Endothelial cell of umbilical vein (primary cell): Measurements from ENCODE around the gene KCNJ16. TPM values are rescaled to one million over a fixed set of nuclear protein-coding genes. Genes with fewer than 3 reads are reported as not detected.

Experiments used
- BruUV-seq: library from RNA; stranded (reverse); fragments of 400-500 nt; replicated peaks from 2 replicates; lab custom pipeline; 2021; lab: Mats Ljungman, UMichigan
- CTCF ChIA-PET: fragments of 300-600, 350-600 bp; sonication (Branson Sonifier 250); formaldehyde crosslinking; loops from one replicate; lab custom pipeline; 2021; ENCODE audit warnings: antibody characterized with exemption, inconsistent platforms; lab: Charles Lee
- POLR2A ChIA-PET: fragments of 300-600, 350-600 bp; sonication (Branson Sonifier 250); formaldehyde crosslinking; loops from one replicate; lab custom pipeline; 2021; ENCODE audit warnings: antibody characterized with exemption, inconsistent platforms; lab: Charles Lee
- DNase-seq: peaks from one replicate; pipeline ENCODE4 v3.0.0-alpha.2; 2011; ENCODE audit warnings: low read depth, low spot score
- FAIRE-seq: peaks from 2 replicates; lab custom pipeline; 2011; peaks lifted over from hg19 to GRCh38; lab: Jason Lieb, UNC
- H2AFZ ChIP-seq: 2 replicates; pipeline ENCODE4 v1.6.0; 2012; ENCODE audit warnings: low read depth, low read length, control low read depth, inconsistent platforms
- H3K27ac ChIP-seq: 2 replicates; pipeline ENCODE4 v1.5.1; 2011; ENCODE audit warnings: low read depth, mild to moderate bottlenecking, control low read depth, low read length, moderate library complexity; ENCODE audit not compliant: insufficient read depth
- H3K27me3 ChIP-seq, 2 experiments: 2 replicates each; pipeline versions ENCODE4 v1.6.0 to v1.6.1; 2011; ENCODE audit warnings: low read length in 2 of 2, mixed read lengths in 1 of 2; ENCODE audit not compliant: control insufficient read depth in 2 of 2, insufficient read depth in 2 of 2
- H3K36me3 ChIP-seq, 2 experiments: 2 replicates in 1 of 2; 3 replicates in 1 of 2; pipeline ENCODE4 v1.5.1; 2011; ENCODE audit warnings: low read length in 2 of 2, mild to moderate bottlenecking in 1 of 2, moderate library complexity in 1 of 2; ENCODE audit not compliant: control insufficient read depth in 2 of 2, insufficient read depth in 2 of 2; ENCODE audit errors: extremely low read depth in 1 of 2
- H3K4me1 ChIP-seq: 3 replicates; pipeline ENCODE4 v1.5.1; 2011; ENCODE audit warnings: mild to moderate bottlenecking, low read length; ENCODE audit not compliant: control insufficient read depth, insufficient read depth; ENCODE audit errors: extremely low read depth
- H3K4me2 ChIP-seq: 2 replicates; pipeline ENCODE4 v1.6.1; 2011; ENCODE audit warnings: low read length, control low read depth, mixed read lengths; ENCODE audit not compliant: insufficient read depth
- H3K4me3 ChIP-seq, 3 experiments: fragments of 200-600 bp in 1 of 3; sonication (generic), shearing (Covaris generic) in 1 of 3; replicated peaks in 1 of 3; 2 replicates each; pipeline ENCODE4 v1.5.1; 2011 to 2016; ENCODE audit warnings: control low read depth in 3 of 3, low read length in 3 of 3, mild to moderate bottlenecking in 2 of 3, inconsistent platforms in 1 of 3, low read depth in 1 of 3, moderate library complexity in 1 of 3; ENCODE audit not compliant: insufficient read depth in 1 of 3
- H3K79me2 ChIP-seq: 2 replicates; pipeline ENCODE4 v1.6.0; 2012; ENCODE audit warnings: low read length, inconsistent platforms; ENCODE audit not compliant: control insufficient read depth, insufficient read depth
- H3K9ac ChIP-seq: replicated peaks from 2 replicates; pipeline ENCODE3; 2011; ENCODE audit warnings: low read length, control low read depth; ENCODE audit not compliant: insufficient read depth; ENCODE audit errors: extremely low read depth
- H3K9me1 ChIP-seq: replicated peaks from 3 replicates; pipeline ENCODE4 v1.6.0; 2011; ENCODE audit warnings: mild to moderate bottlenecking, low read length; ENCODE audit not compliant: control insufficient read depth, insufficient read depth; ENCODE audit errors: extremely low read depth
- H3K9me3 ChIP-seq: replicated peaks from 2 replicates; pipeline ENCODE4 v1.5.1; 2012; ENCODE audit warnings: low read length, inconsistent platforms; ENCODE audit not compliant: control insufficient read depth, insufficient read depth
- H4K20me1 ChIP-seq: replicated peaks from 2 replicates; pipeline ENCODE3; 2011; ENCODE audit warnings: mild to moderate bottlenecking, low read length; ENCODE audit not compliant: control insufficient read depth, insufficient read depth; ENCODE audit errors: extremely low read depth
- FOS ChIP-seq: IDR thresholded peaks from 2 replicates; pipeline ENCODE4 v1.6.1; 2011; ENCODE audit warnings: mild to moderate bottlenecking, low read length, moderate library complexity, borderline replicate concordance; ENCODE audit not compliant: insufficient read depth
- MYC ChIP-seq: IDR thresholded peaks from one replicate; pipeline ENCODE4 v1.6.1; 2011; ENCODE audit warnings: mild to moderate bottlenecking, low read depth, low read length
- POLR2A ChIP-seq: IDR thresholded peaks from 2 replicates; pipeline ENCODE4 v1.6.1; 2012; ENCODE audit warnings: low read depth, mild to moderate bottlenecking, control low read depth, low read length
- POLR2AphosphoS5 ChIP-seq: IDR thresholded peaks from 2 replicates; pipeline ENCODE4 v1.6.1; 2012; ENCODE audit warnings: low read depth, mild to moderate bottlenecking, control low read depth, low read length, moderate library complexity; ENCODE audit not compliant: insufficient read depth
- dilution Hi-C: fragments of 300-500 bp; cut with MboI; formaldehyde crosslinking; loops from one replicate; pipeline ENCODE4 v1.15.0; 2019; ENCODE audit warnings: low sequenced_read_pairs; ENCODE audit not compliant: extremely low pct_ligation_motif_present
- intact Hi-C: fragments of 100-400 bp; cut with micrococcal nuclease; formaldehyde crosslinking; loops from one replicate; pipeline ENCODE4 v1.10.0; 2022
- polyA plus RNA-seq, 4 experiments: library from polyadenylated mRNA; depleted of rRNA in 3 of 4; stranded (reverse) in 3 of 4; unstranded in 1 of 4; fragments of >200 nt; gene quantifications; 2 replicates each; pipeline versions ENCODE4 v1.2.1 to v1.2.3, GENCODE V29; 2011 to 2012; ENCODE audit warnings: missing spikeins in 1 of 4
- total RNA-seq: library from RNA; stranded (reverse); gene quantifications from 2 replicates; pipeline ENCODE4 v1.2.3, GENCODE V29; 2021

Gene KCNJ16
- total and polyA plus RNA-seq, 2 donors (not counting 3 experiments of a cell fraction or from before 2014, with no cell fraction given) = 0.07 TPM; not detected in 1

DNA sequence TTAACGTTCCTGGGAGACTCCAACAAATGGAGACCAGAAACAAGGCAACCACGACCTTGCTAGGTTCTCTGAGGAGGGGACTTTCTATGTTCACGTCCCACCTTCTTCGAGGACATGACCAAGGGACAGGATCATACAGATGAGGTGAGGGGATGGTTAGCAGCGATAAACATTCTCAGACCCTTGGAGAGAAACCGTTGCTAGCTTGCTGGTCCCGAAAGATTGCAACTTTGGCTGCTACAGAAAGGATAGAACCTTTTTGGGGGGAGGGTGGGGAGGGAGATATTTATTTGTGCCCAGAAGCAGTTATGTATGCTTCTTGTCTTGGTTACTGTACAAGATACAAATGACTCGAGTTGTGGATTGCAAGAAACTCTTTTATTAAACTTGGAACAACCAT lies 59.0 kb downstream of the KCNJ16 start:
- TF ChIP-seq FOS = no peak
- TF ChIP-seq MYC = no peak
- Histone ChIP-seq H3K79me2 (no peaks in the 10 kb centered on the region), H3K4me1 (peaks cover 14% of the 10 kb centered on the region), H3K27ac (no peak overlapping the region), H3K36me3 (no peaks in the 10 kb centered on the region), H3K4me3 (no peak overlapping the region), H3K9me1 (no peaks in the 10 kb centered on the region), H3K4me2 (no peak overlapping the region), H3K27me3 (no peaks in the 10 kb centered on the region), H3K9ac (no peak overlapping the region), H3K9me3 (no peaks in the 10 kb centered on the region), H2AFZ (no peak overlapping the region), H4K20me1 (no peaks in the 10 kb centered on the region)
- POLR2A ChIA-PET = no interaction called here
- no peak for DNase-seq
- CTCF ChIA-PET = interaction anchor here (3.2 kb wide), 1 partner anchor 527 kb away, joined by 8 read pairs; no protein-coding TSS in a partner anchor
- intact Hi-C loops = no loop called here
- dilution Hi-C loops = no loop called here
- FAIRE-seq = no peak
- BruUV-seq = no TSS peak

- FAIRE-seq (no peak), DNase-seq (no peak)
- Histone ChIP-seq H3K9ac (no peak overlapping the region), H3K4me3 (no peak overlapping the region), H3K9me1 (no peaks in the 10 kb centered on the region), H3K79me2 (no peaks in the 10 kb centered on the region), H3K4me2 (no peak overlapping the region), H3K27me3 (no peaks in the 10 kb centered on the region), H3K36me3 (no peaks in the 10 kb centered on the region), H3K27ac (no peak overlapping the region), H3K9me3 (no peaks in the 10 kb centered on the region), H2AFZ (no peak overlapping the region), H3K4me1 (peaks cover 14% of the 10 kb centered on the region), H4K20me1 (no peaks in the 10 kb centered on the region)
- dilution Hi-C loops (no loop called here), intact Hi-C loops (no loop called here)
- CTCF ChIA-PET = no interaction called here
- POLR2A ChIA-PET = no interaction called here
- TF ChIP-seq POLR2AphosphoS5 = no peak
- TF ChIP-seq MYC = no peak
- TF ChIP-seq POLR2A = no peak
- no TSS peak for BruUV-seq
Measured at GRCh38 chr17:70134777-70135176, 59.8 kb downstream of the KCNJ16 start.
